ENCODE measurements around the gene SPON2. TPM values are rescaled to one million over a fixed set of nuclear protein-coding genes. Genes with fewer than 3 reads are reported as not detected.

SPON2 gene
- total RNA-seq, 4 donors from 2014 or later, result 2.4 to 14.1 (median 6.6) TPM

GRCh38 chr4:1124818-1125217 lies 47.6 kb downstream of the SPON2 start:
- DNase-seq, result no peak
- H3K27ac ChIP-seq, result no peak overlapping the region
- H3K4me1 ChIP-seq, result no peaks in the 10 kb centered on the region
- no peak overlapping the region for H3K4me3 ChIP-seq (replicated peaks in 1 of 3)
- WGBS, 2 donors, result 89 to 90% methylated on average over 4 of the region's 4 CpGs
- H3K9me3 ChIP-seq, result no peaks in the 10 kb centered on the region
- no peaks in the 10 kb centered on the region for H3K27me3 ChIP-seq
- no peaks in the 10 kb centered on the region for H3K36me3 ChIP-seq
- no peak for TF ChIP-seq POLR2A (IDR thresholded peaks at IDR 0.05)
- TF ChIP-seq CTCF (IDR thresholded peaks at IDR 0.05), result no peak
- intact Hi-C loops (cut with DNase I), result no loop called here

GRCh38 chr4:1122505-1122904 lies 49.9 kb downstream of the SPON2 start:
- no peaks in the 10 kb centered on the region for H3K9me3 ChIP-seq
- no peak for DNase-seq
- intact Hi-C loops (cut with DNase I), result no loop called here
- H3K4me3 ChIP-seq (replicated peaks in 1 of 3), result no peak overlapping the region
- 90 to 91% methylated on average over 3 of the region's 3 CpGs for WGBS, 2 donors
- no peaks in the 10 kb centered on the region for H3K4me1 ChIP-seq
- H3K36me3 ChIP-seq, result no peaks in the 10 kb centered on the region
- no peak overlapping the region for H3K27ac ChIP-seq
- no peak for TF ChIP-seq CTCF (IDR thresholded peaks at IDR 0.05)
- no peak for TF ChIP-seq POLR2A (IDR thresholded peaks at IDR 0.05)
- no peaks in the 10 kb centered on the region for H3K27me3 ChIP-seq

Small RNA genes lying within 50 kb of the gene (small RNA-seq; reads per million reads assigned to genes)
- not detected for gene RF00554

Other genes with a start within 250 kb of the SPON2 start
- 100 to 1,000 TPM in 3 of 4 donors, 10 to 100 TPM in 1; 86.4 to 184 (median 153) TPM for gene GAK, start 240.3 kb downstream of the SPON2 start, total RNA-seq
- 10 to 100 TPM; 33.6 to 63.9 (median 40.4) TPM for gene TMEM175, start 240.1 kb downstream of the SPON2 start, total RNA-seq
- 10 to 100 TPM; 10.2 to 17.0 (median 11.6) TPM for gene DGKQ, start 199.0 kb downstream of the SPON2 start, total RNA-seq
- 10 to 100 TPM in 3 of 4 donors, 1 to 10 TPM in 1; 9.7 to 32.3 (median 25.0) TPM for gene IDUA, start 185.5 kb downstream of the SPON2 start, total RNA-seq
- under 1 TPM; 0.15 to 0.33 (median 0.24) TPM for gene SLC26A1, start 179.2 kb downstream of the SPON2 start, total RNA-seq
- gene FGFRL1, start 161.0 kb downstream of the SPON2 start, total RNA-seq, result 10 to 100 TPM; 59.0 to 93.9 (median 77.2) TPM
- 10 to 100 TPM in 1 of 4 donors, 1 to 10 TPM in 3; 6.7 to 31.1 (median 8.6) TPM for gene RNF212, start 59.0 kb downstream of the SPON2 start, total RNA-seq
- gene CTBP1, start 76.5 kb upstream of the SPON2 start, total RNA-seq, result 100 to 1,000 TPM; 102 to 226 (median 177) TPM
- 10 to 100 TPM; 85.3 to 99.5 (median 87.3) TPM for gene MAEA, start 117.3 kb upstream of the SPON2 start, total RNA-seq
- gene UVSSA, start 174.6 kb upstream of the SPON2 start, total RNA-seq, result 10 to 100 TPM; 16.7 to 38.7 (median 27.7) TPM
- not detected for gene NKX1-1, start 233.9 kb upstream of the SPON2 start, total RNA-seq

Data from thyroid gland (tissue), 4 donors.